Thyroid gland (tissue), 4 donors: Measurements from ENCODE around the gene MIEF2.

Experiments used
- POLR2A ChIP-seq, 2 donors: fragments of 450-650 bp; IDR thresholded peaks; one replicate each; pipeline ENCODE4 v1.6.1; 2017; ENCODE audit warnings: antibody characterized with exemption in 2 of 2, mild to moderate bottlenecking in 2 of 2, moderate library complexity in 1 of 2
- TF ChIP-seq, protein P1 (sequence below), 6 experiments: fragments of 200-600 bp in 3 of 6; fragments of 450-650 bp in 3 of 6; sonication (generic) in 3 of 6; IDR thresholded peaks; one replicate each; pipeline ENCODE4 v1.5.1; 2016 to 2019; ENCODE audit warnings: antibody characterized with exemption in 6 of 6, mild to moderate bottlenecking in 2 of 6, inconsistent platforms in 1 of 6, moderate library complexity in 1 of 6

DNA sequence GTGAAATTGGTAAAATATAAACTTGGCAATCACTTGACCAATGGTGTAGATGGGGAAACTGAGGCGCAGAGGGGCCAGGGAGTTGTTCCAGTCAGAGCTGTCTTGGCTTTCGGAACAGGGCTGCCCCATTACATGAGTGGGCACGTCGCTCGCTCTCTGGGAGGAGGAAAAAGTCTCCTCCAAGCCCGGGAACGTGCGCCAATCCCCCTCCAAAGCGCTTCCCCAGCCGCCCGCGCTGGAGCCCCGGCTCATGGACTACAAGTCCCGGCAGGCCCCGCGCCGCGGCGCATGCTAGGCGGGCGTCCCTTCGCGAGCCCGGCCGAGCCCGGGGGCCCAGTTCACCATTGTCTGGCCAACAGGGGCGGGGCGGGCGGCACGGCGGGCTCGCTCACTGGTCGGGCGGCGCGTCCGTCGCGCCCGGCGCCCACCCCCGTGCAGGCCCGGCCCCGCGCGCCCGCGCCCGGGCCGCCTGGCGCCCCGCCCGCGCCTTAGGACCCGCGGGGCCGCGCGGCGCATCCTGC, 35.3 kb upstream of the MIEF2 start, which contains the start of gene LLGL1:
- TF ChIP-seq, protein P1, sequence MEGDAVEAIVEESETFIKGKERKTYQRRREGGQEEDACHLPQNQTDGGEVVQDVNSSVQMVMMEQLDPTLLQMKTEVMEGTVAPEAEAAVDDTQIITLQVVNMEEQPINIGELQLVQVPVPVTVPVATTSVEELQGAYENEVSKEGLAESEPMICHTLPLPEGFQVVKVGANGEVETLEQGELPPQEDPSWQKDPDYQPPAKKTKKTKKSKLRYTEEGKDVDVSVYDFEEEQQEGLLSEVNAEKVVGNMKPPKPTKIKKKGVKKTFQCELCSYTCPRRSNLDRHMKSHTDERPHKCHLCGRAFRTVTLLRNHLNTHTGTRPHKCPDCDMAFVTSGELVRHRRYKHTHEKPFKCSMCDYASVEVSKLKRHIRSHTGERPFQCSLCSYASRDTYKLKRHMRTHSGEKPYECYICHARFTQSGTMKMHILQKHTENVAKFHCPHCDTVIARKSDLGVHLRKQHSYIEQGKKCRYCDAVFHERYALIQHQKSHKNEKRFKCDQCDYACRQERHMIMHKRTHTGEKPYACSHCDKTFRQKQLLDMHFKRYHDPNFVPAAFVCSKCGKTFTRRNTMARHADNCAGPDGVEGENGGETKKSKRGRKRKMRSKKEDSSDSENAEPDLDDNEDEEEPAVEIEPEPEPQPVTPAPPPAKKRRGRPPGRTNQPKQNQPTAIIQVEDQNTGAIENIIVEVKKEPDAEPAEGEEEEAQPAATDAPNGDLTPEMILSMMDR (IDR thresholded peaks at IDR 0.05), result no peak
- no peak for TF ChIP-seq POLR2A (IDR thresholded peaks at IDR 0.05)
